GM21447 (cell line): Measurements from ENCODE around the gene GTF3C1.
A peak's percentile ranks its signal among the peaks of the same experiment; 100 is the strongest.

Experiments
- ATAC-seq: cut with Tn5 transposase; IDR thresholded peaks from one replicate; pipeline ENCODE4 v1.9.1; 2021; ENCODE audit not compliant: unreplicated experiment

The GTF3C1 gene

DNA sequence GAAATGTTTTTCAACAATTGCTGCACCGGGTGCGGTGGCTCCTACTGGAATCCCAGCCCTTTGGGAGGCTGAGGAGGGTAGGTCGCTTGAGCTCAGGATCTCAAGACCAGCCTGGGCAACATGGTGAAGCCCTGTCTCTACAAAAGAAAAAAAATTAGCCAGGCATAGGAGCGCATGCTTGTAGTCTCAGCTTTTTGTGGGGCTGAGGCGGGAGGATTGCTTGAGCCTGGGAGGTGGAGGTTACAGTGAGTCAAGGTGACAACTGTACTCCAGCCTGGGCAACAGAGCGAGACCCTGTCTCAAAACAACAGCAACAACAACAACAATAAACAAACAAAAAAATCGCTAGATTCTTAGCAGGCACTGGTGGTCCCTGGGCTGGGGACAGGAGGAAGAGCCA lies 119.2 kb downstream of the GTF3C1 start:
- ATAC-seq: no peak

DNA sequence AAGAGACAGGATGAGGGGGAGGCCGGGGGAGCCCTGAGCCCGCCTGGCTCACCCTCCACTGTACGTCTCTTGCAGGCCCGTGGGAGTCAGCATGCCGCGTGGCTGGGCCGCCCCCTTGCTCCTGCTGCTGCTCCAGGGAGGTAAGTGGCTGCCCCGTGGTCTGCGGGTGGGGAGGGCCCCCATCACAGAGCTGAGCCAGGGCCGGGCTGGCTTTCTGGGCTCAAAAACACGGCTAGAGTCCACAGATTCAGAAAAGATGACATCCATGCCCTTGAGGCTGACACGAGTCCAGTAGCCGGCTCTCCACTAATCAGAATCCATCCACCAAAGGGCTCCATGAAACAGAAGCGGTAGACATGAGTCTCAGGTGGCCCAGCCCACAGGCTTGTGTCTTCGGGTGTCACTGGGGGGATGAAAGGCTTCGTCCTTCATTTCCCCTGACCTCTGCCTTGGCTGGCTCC lies 119.7 kb downstream of the GTF3C1 start:
- no peak for ATAC-seq

DNA sequence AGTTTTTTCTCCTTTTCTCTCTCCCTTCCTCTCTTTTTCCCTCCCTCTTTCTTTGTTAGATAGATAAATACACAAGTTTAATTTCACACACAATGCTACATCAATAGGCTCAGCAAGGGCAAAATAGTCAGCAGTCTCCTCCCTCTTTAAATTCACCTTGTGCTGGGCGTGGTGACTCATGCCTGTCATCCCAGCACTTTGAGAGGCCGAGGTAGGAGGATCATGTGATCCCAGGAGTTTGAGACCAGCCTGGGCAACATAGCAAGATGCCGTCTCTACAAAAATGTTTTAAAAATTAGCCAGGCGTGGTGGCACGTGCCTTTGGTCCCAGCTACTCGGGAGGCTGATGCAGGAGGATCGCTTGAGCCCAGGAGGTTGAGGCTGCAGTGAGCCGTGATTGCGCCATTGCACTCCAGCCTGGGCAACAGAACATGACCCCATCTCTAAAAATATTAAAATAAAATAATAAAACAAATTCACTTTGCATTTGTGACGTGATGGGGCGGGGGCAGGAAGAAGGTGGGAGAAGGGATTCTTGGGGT lies 120.3 kb downstream of the GTF3C1 start:
- ATAC-seq: no peak

GRCh38 chr16:27428026-27428785 lies 121.5 kb downstream of the GTF3C1 start:
- no peak for ATAC-seq

DNA sequence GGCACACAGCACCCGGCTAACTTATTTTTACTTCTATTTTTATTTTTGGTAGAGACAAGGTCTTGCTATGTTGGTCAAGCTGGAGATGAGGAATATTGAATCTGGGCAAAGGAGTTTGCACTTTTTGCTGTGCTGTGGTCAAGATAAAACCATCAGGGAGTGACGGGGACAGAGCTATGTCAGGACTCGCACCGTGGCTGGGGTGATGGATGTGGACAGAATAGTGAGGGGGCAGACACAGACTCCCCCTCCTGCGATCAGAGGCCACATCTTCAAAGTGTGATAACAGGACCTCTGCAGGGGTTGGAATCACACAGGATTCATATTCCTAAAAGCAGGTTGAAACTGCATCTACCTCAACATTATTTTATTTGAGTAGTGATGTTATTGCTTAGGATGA lies 122.2 kb downstream of the GTF3C1 start:
- no peak for ATAC-seq

DNA sequence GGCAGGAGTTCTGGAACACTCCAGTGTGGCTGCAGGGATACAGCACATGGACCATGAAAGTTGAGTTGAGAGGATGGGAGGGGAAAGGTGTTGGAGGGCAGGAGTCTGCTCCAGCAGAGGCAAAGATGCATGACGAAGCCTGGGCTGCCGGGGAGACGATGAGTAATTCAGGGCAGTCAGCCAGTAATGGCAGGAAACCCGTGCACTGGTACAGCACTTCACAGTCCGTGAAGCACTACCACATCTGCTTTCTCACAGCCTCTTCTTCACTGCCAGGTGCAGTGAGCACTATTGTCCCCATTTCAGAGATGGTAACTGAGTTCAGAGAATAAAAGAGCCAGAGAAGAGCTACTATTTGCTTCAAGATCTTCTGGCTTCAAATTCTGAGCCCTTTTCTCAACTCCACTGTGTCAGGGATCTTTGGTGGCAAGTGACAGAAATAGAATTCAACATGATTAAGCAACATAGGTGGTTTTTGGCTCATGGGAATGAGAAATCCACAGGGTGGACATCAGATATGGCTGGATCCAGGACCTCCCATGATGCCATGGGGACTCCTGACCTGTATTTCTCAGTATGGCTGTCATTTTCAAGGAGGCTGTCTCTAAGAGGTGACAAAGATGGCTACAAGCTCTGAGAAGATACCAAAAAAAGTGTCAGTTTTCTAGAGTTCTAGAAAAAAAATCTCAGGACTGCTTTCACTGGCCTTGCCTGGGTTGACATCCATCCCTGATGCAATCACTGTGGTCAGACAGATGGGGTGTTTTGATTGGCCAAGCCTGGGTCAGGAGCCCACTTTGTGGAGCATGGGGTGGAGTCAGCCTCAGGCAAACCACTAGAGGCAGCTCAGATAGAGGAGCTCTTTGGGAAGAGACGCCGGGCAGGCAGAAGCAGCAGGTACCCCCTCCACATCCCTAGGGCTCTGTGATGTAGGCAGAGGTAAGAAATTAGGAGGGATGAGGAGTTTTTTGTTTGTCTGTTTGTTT lies 123.0 kb downstream of the GTF3C1 start:
- peak; percentile 69 for ATAC-seq

GRCh38 chr16:27425961-27426360 lies 123.8 kb downstream of the GTF3C1 start:
- no peak for ATAC-seq

- no peak for ATAC-seq
These were observed 124.8 kb downstream of the GTF3C1 start for GRCh38 chr16:27424772-27425498.

DNA sequence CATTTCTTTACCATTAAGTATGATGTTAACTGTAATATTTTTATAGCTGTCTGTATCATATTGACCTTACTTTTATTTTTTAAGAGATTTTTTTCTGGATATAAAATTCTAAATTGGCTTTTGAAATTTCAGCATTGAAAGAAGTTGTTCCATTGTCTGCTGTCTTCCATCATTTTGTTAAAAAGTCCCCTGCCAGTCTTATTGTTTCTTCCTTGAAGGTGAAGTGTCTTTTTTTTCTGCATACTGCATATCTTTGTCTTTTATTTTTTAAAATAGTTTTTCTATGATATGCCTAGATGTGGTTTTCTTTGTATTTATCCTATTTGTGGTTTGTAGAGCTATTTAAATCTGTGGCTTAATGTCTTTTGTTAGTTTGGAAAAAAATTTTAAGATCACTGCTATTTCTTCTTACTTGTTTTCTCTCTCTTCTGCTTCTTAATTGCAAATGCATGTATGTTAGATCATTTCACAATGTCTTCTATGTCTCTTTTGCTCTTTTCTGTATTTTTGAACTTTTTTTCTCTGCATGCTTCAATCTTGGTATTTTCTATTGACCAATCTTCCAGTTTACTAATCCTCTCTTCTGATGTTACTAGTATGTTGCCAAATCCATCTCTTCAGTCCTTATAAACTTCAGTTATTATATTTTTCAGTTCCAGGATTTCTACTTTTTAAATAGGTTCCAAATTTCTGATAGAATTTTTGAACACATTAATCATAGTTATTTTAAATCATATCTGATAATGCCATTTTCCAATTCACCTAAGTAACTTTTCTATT lies 127.6 kb downstream of the GTF3C1 start:
- ATAC-seq: no peak

DNA sequence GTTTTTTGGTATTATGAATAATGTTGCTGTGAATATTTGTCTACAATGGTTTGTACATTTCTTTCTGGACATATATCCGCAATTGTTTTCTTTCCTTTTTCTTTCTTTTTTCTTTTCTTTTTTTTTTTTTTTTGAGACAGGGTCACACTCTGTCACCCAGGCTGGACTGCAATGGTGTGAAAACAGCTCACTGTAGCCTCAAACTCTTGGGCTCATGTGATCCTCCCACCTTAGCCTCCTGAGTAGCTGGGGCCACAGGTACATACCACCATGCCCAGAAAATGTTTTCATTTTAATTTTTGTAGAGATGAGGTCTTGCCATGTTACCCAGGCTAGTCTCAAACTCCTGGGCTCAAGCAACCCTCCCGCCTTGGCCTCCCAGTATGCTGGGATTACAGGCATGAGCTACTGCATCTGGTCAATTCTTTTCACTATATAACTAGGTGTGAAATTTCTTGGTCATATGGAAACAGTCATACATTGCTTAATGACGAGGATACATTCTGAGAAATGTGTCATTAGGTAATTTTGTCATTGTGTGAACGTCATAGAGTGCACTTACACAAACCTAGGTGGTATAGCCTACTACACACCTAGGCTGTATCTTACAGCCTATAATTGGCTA lies 132.6 kb downstream of the GTF3C1 start:
- no peak for ATAC-seq

- ATAC-seq: no peak
These were observed 134.8 kb downstream of the GTF3C1 start for GRCh38 chr16:27414788-27415431.

GRCh38 chr16:27413956-27414355 lies 135.8 kb downstream of the GTF3C1 start:
- no peak for ATAC-seq

DNA sequence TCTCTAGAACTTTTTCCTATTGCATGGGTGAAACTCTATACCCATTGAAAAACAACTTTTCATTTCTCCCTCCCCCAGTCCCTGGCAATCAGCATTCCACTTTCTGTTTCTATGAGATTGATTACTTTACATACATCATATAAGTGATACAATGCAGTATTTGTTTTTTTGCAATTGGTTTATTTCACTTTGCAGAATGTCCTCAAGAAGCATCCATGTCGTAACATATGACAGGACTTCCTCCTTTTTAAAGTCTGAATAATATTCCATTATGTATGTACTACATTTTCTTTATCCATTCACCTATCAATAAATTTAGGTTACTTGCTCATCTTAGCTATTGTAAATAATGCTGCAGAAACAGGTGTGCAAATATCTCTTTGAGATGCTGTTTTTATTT lies 139.0 kb downstream of the GTF3C1 start:
- no peak for ATAC-seq
